HepG2 (cell line): ENCODE measurements around the gene DENND4A. TPM values are rescaled to one million over a fixed set of nuclear protein-coding genes. Genes with fewer than 3 reads are reported as not detected.
A peak's percentile ranks its signal among the peaks of the same experiment; 100 is the strongest.

Experiments
- ARNT2 ChIP-seq: sonication (generic); formaldehyde crosslinking; IDR thresholded peaks from 2 replicates; pipeline ENCODE4 v1.8.0; 2022; ENCODE audit warnings: mild to moderate bottlenecking, low read depth, missing genetic modification reagents, moderate library complexity
- CBX2 ChIP-seq, 2 experiments: fragments of 200-600 bp in 1 of 2; sonication (generic); formaldehyde crosslinking in 1 of 2; IDR thresholded peaks; 2 replicates each; pipeline versions ENCODE4 v1.7.0 to v1.8.1; 2018 to 2022; ENCODE audit warnings: low read depth in 2 of 2, low read length in 1 of 2, mild to moderate bottlenecking in 1 of 2, missing genetic modification reagents in 1 of 2
- FOSL2 ChIP-seq: sonication (generic); formaldehyde crosslinking; IDR thresholded peaks from 2 replicates; pipeline ENCODE4 v1.4.0; 2020; ENCODE audit warnings: missing genetic modification reagents
- SAFB2 ChIP-seq: sonication (generic); formaldehyde crosslinking; IDR thresholded peaks from 2 replicates; pipeline ENCODE4 v1.5.1; 2020; ENCODE audit warnings: missing genetic modification reagents, low read depth, mild to moderate bottlenecking, borderline replicate concordance
- SETDB1 ChIP-seq: sonication (generic); formaldehyde crosslinking; IDR thresholded peaks from 2 replicates; pipeline ENCODE4 v1.5.1; 2020; ENCODE audit warnings: missing genetic modification reagents, mild to moderate bottlenecking, borderline replicate concordance
- SMAD3 ChIP-seq: sonication (generic); formaldehyde crosslinking; IDR thresholded peaks from 2 replicates; pipeline ENCODE4 v1.4.0; 2020; ENCODE audit warnings: missing genetic modification reagents
- ZNF180 ChIP-seq: sonication (generic); formaldehyde crosslinking; IDR thresholded peaks from 2 replicates; pipeline ENCODE4 v1.4.0; 2020; ENCODE audit warnings: low read depth, missing genetic modification reagents, borderline replicate concordance
- ZNF34 ChIP-seq: sonication (generic); formaldehyde crosslinking; IDR thresholded peaks from 2 replicates; pipeline ENCODE4 v1.4.0; 2020; ENCODE audit warnings: mild to moderate bottlenecking, missing genetic modification reagents, borderline replicate concordance
- ZNF674 ChIP-seq: sonication (generic); formaldehyde crosslinking; IDR thresholded peaks from 2 replicates; pipeline ENCODE4 v1.5.0; 2020; ENCODE audit warnings: low read depth, mild to moderate bottlenecking, missing genetic modification reagents
- polyA plus RNA-seq, 8 experiments: library from polyadenylated mRNA; depleted of rRNA in 3 of 8; stranded (reverse) in 7 of 8; unstranded in 1 of 8; fragments of >200 nt; fragmentation: Illumina TruSeq in 4 of 8; extraction: Trizol in 4 of 8; gene quantifications; 2 replicates each; pipeline versions ENCODE4 v1.2.1 to v1.2.3, GENCODE V29; 2011 to 2016; ENCODE audit warnings: low read depth in 4 of 8, missing spikeins in 1 of 8, mixed read lengths in 1 of 8; ENCODE audit not compliant: insufficient read depth in 1 of 8
- total RNA-seq, 5 experiments: library from RNA; depleted of rRNA; stranded (reverse); fragments of >200 nt; fragmentation: Illumina TruSeq; extraction: Trizol; gene quantifications; 2 replicates each; pipeline ENCODE4 v1.2.3, GENCODE V29; 2016; ENCODE audit warnings: low read depth in 1 of 5
- TF ChIP-seq, protein P1 (sequence below): sonication (generic); formaldehyde crosslinking; conservative IDR thresholded peaks from 2 replicates; pipeline ENCODE4 v1.4.0; 2020; ENCODE audit warnings: mild to moderate bottlenecking, missing genetic modification reagents, moderate library complexity
- TF ChIP-seq, protein P2 (sequence below): sonication (generic); formaldehyde crosslinking; IDR thresholded peaks from 2 replicates; pipeline ENCODE4 v1.5.0; 2020; ENCODE audit warnings: mild to moderate bottlenecking, missing genetic modification reagents, borderline replicate concordance
- TF ChIP-seq, protein P3 (sequence below): sonication (generic); formaldehyde crosslinking; IDR thresholded peaks from 2 replicates; pipeline ENCODE4 v1.8.1; 2022; ENCODE audit warnings: low read depth, mild to moderate bottlenecking, missing genetic modification reagents

The DENND4A gene
- total and polyA plus RNA-seq, 2 of the 13 experiments (the other 11 are each of a cell fraction or from before 2014, with no cell fraction given) = 13.2 to 18.6 TPM

DNA sequence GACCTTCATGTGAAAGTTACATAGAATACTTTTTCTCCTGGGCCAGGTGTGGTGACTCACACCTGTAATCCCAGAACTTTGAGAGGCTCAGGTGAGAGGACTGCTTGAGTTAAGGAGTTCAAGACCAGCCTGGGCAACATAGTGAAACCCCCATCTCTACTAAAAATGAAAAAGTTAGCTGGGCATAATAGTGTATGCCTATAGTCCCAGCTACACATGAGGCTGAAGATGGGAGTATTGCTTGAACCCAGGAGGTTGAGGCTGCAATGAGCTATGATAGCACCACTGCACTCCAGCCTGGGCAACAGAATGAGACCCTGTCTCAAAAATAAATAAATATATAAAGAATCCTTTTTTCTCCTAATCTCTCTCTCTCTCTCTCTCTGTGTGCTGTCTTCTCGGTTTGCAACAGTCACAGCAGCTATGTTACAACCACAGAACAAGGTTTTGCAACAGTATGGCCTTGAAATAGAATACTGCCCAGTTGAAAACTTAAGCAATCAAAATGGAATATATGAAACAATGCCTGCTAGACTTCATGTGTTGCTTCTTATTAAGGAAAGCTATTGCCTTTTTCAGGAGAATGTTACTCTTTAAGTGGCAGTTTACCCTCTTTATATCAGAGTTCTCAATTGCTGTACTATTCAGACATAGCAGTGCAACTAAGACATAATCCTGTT lies 12.3 kb upstream of the DENND4A start (continued):
- TF ChIP-seq SETDB1 (CRISPR knock-in tag) = no peak
- TF ChIP-seq ZNF674 (CRISPR knock-in tag) = no peak
- no peak for TF ChIP-seq ARNT2
- peak; percentile 44; the same call in 1 of the 2 replicates for TF ChIP-seq FOSL2 (CRISPR knock-in tag)
- TF ChIP-seq, protein P1, sequence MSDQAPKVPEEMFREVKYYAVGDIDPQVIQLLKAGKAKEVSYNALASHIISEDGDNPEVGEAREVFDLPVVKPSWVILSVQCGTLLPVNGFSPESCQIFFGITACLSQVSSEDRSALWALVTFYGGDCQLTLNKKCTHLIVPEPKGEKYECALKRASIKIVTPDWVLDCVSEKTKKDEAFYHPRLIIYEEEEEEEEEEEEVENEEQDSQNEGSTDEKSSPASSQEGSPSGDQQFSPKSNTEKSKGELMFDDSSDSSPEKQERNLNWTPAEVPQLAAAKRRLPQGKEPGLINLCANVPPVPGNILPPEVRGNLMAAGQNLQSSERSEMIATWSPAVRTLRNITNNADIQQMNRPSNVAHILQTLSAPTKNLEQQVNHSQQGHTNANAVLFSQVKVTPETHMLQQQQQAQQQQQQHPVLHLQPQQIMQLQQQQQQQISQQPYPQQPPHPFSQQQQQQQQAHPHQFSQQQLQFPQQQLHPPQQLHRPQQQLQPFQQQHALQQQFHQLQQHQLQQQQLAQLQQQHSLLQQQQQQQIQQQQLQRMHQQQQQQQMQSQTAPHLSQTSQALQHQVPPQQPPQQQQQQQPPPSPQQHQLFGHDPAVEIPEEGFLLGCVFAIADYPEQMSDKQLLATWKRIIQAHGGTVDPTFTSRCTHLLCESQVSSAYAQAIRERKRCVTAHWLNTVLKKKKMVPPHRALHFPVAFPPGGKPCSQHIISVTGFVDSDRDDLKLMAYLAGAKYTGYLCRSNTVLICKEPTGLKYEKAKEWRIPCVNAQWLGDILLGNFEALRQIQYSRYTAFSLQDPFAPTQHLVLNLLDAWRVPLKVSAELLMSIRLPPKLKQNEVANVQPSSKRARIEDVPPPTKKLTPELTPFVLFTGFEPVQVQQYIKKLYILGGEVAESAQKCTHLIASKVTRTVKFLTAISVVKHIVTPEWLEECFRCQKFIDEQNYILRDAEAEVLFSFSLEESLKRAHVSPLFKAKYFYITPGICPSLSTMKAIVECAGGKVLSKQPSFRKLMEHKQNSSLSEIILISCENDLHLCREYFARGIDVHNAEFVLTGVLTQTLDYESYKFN (CRISPR knock-in tag) = 0 out of 2 replicates have a peak, but pooled peaks have one; percentile 45
- TF ChIP-seq, protein P2, sequence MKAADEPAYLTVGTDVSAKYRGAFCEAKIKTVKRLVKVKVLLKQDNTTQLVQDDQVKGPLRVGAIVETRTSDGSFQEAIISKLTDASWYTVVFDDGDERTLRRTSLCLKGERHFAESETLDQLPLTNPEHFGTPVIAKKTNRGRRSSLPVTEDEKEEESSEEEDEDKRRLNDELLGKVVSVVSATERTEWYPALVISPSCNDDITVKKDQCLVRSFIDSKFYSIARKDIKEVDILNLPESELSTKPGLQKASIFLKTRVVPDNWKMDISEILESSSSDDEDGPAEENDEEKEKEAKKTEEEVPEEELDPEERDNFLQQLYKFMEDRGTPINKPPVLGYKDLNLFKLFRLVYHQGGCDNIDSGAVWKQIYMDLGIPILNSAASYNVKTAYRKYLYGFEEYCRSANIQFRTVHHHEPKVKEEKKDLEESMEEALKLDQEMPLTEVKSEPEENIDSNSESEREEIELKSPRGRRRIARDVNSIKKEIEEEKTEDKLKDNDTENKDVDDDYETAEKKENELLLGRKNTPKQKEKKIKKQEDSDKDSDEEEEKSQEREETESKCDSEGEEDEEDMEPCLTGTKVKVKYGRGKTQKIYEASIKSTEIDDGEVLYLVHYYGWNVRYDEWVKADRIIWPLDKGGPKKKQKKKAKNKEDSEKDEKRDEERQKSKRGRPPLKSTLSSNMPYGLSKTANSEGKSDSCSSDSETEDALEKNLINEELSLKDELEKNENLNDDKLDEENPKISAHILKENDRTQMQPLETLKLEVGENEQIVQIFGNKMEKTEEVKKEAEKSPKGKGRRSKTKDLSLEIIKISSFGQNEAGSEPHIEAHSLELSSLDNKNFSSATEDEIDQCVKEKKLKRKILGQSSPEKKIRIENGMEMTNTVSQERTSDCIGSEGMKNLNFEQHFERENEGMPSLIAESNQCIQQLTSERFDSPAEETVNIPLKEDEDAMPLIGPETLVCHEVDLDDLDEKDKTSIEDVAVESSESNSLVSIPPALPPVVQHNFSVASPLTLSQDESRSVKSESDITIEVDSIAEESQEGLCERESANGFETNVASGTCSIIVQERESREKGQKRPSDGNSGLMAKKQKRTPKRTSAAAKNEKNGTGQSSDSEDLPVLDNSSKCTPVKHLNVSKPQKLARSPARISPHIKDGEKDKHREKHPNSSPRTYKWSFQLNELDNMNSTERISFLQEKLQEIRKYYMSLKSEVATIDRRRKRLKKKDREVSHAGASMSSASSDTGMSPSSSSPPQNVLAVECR (CRISPR knock-in tag) = no peak
- TF ChIP-seq ZNF34 = no peak
- TF ChIP-seq CBX2 (IDR thresholded peaks at IDR 0.05; ENCODE audit: low read depth, low read length) = no peak
- no peak for TF ChIP-seq CBX2 (CRISPR knock-in tag; IDR thresholded peaks at IDR 0.05; ENCODE audit: low read depth)
- no peak for TF ChIP-seq SAFB2
- no peak for TF ChIP-seq ZNF180 (CRISPR knock-in tag)
- TF ChIP-seq, protein P3, sequence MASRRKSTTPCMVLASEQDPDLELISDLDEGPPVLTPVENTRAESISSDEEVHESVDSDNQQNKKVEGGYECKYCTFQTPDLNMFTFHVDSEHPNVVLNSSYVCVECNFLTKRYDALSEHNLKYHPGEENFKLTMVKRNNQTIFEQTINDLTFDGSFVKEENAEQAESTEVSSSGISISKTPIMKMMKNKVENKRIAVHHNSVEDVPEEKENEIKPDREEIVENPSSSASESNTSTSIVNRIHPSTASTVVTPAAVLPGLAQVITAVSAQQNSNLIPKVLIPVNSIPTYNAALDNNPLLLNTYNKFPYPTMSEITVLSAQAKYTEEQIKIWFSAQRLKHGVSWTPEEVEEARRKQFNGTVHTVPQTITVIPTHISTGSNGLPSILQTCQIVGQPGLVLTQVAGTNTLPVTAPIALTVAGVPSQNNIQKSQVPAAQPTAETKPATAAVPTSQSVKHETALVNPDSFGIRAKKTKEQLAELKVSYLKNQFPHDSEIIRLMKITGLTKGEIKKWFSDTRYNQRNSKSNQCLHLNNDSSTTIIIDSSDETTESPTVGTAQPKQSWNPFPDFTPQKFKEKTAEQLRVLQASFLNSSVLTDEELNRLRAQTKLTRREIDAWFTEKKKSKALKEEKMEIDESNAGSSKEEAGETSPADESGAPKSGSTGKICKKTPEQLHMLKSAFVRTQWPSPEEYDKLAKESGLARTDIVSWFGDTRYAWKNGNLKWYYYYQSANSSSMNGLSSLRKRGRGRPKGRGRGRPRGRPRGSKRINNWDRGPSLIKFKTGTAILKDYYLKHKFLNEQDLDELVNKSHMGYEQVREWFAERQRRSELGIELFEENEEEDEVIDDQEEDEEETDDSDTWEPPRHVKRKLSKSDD (CRISPR knock-in tag) = no peak
- TF ChIP-seq SMAD3 (CRISPR knock-in tag) = peak; percentile 75
